Neural progenitor cell (in vitro differentiated cells): ENCODE data around the gene CLDN18. TPM values are rescaled to one million over a fixed set of nuclear protein-coding genes. Genes with fewer than 3 reads are reported as not detected.

ENCODE experiments used
- DNase-seq: peaks from one replicate; pipeline ENCODE4 v3.0.0-alpha.2; 2016; ENCODE audit warnings: low spot score
- H2AFZ ChIP-seq: fragments of 200-600 bp; sonication (generic); replicated peaks from 2 replicates; pipeline ENCODE4 v1.6.1; 2016; ENCODE audit warnings: antibody characterized with exemption
- H3F3A ChIP-seq: fragments of 200-600 bp; sonication (generic); 2 replicates; pipeline ENCODE4 v1.6.1; 2016; ENCODE audit warnings: antibody characterized with exemption, low read depth
- H3K27ac ChIP-seq: fragments of 200-600 bp; sonication (generic); 2 replicates; pipeline ENCODE4 v1.5.1; 2016; ENCODE audit warnings: mild to moderate bottlenecking
- H3K27me3 ChIP-seq: fragments of 200-600 bp; sonication (generic); 2 replicates; pipeline ENCODE4 v1.6.1; 2016; ENCODE audit warnings: mild to moderate bottlenecking, moderate library complexity
- H3K36me3 ChIP-seq: fragments of 200-600 bp; sonication (generic); 2 replicates; pipeline ENCODE4 v1.5.1; 2016
- H3K4me1 ChIP-seq: fragments of 200-600 bp; sonication (generic); 2 replicates; pipeline ENCODE4 v1.6.1; 2016; ENCODE audit warnings: mixed run types
- H3K4me2 ChIP-seq: fragments of 200-600 bp; sonication (generic); 2 replicates; pipeline ENCODE4 v1.6.1; 2016
- H3K4me3 ChIP-seq: fragments of 200-600 bp; sonication (generic); 2 replicates; pipeline ENCODE4 v1.5.1; 2016
- H3K79me2 ChIP-seq: fragments of 200-600 bp; sonication (generic); 2 replicates; pipeline ENCODE4 v1.6.1; 2016; ENCODE audit warnings: low read depth
- H3K9ac ChIP-seq: fragments of 200-600 bp; sonication (generic); 2 replicates; pipeline ENCODE4 v1.6.1; 2016
- H3K9me3 ChIP-seq: fragments of 200-600 bp; sonication (generic); 2 replicates; pipeline ENCODE4 v1.5.1; 2016; ENCODE audit warnings: low read depth
- H4K20me1 ChIP-seq: fragments of 200-600 bp; sonication (generic); 2 replicates; pipeline ENCODE4 v1.6.1; 2016; ENCODE audit warnings: low read depth
- H3K27ac Mint-ChIP-seq: 3 replicates; pipeline ENCODE4 v1.8.0; 2021; ENCODE audit warnings: mixed read lengths
- H3K27me3 Mint-ChIP-seq: 2 replicates; pipeline ENCODE4 v1.8.0; 2022; ENCODE audit warnings: low read depth, mild to moderate bottlenecking, inconsistent platforms, moderate library complexity, mixed read lengths; ENCODE audit not compliant: insufficient read depth
- H3K36me3 Mint-ChIP-seq: 3 replicates; pipeline ENCODE4 v1.8.0; 2021; ENCODE audit warnings: mixed read lengths
- H3K4me1 Mint-ChIP-seq: 3 replicates; pipeline ENCODE4 v1.8.0; 2021; ENCODE audit warnings: mixed read lengths
- H3K4me3 Mint-ChIP-seq: 3 replicates; pipeline ENCODE4 v1.8.0; 2021; ENCODE audit warnings: mild to moderate bottlenecking, moderate library complexity, mixed read lengths
- H3K9me3 Mint-ChIP-seq: 3 replicates; pipeline ENCODE4 v1.8.0; 2020; ENCODE audit warnings: mixed read lengths
- EZH2 ChIP-seq: fragments of 200-600 bp; sonication (generic); IDR thresholded peaks from 2 replicates; pipeline ENCODE4 v1.6.1; 2017; ENCODE audit warnings: antibody characterized with exemption, mild to moderate bottlenecking, moderate library complexity
- EZH2phosphoT487 ChIP-seq: fragments of 200-600 bp; sonication (generic); IDR thresholded peaks from 2 replicates; pipeline ENCODE4 v1.6.1; 2017; ENCODE audit warnings: antibody characterized with exemption
- total RNA-seq: library from RNA; depleted of rRNA; stranded (reverse); fragments of >200 nt; gene quantifications from 2 replicates; pipeline ENCODE4 v1.2.3, GENCODE V29; 2015; ENCODE audit warnings: low replicate concordance
- TF ChIP-seq, protein P1 (sequence below): fragments of 200-600 bp; sonication (generic); IDR thresholded peaks from 2 replicates; pipeline ENCODE4 v1.5.1; 2017; ENCODE audit warnings: antibody characterized with exemption, mild to moderate bottlenecking

CLDN18 gene
- total RNA-seq, 1 donor from 2014 or later = not detected

DNA sequence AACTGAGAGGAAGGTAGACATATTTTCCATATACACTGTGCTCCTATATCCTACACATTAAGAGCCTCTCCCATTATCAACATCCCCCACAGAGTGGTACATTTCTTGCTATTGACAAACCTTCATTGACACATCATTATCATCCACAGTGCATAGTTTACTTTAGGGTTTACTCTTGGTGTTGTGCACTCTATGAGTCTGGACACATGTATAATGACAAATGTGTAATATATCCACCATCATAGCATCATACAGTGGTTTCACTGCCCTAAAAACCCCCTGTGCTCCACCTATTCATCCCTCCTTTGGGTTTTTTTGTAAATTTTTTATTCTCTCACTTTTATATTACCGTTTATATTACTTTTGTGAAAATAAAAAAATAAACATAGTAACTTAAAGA lies 22.2 kb upstream of the CLDN18 start:
- H3K27ac ChIP-seq = no peak overlapping the region
- H3K9me3 ChIP-seq = no peaks in the 10 kb centered on the region
- no peak overlapping the region for H3K4me2 ChIP-seq
- no peaks in the 10 kb centered on the region for H3K79me2 ChIP-seq
- Mint-ChIP-seq H3K27ac (no peak overlapping the region), H3K4me1 (no peaks in the 10 kb centered on the region), H3K27me3 (peaks cover 2% of the 10 kb centered on the region), H3K36me3 (no peaks in the 10 kb centered on the region), H3K9me3 (no peaks in the 10 kb centered on the region), H3K4me3 (no peak overlapping the region)
- no peaks in the 10 kb centered on the region for H4K20me1 ChIP-seq
- no peaks in the 10 kb centered on the region for H3K27me3 ChIP-seq
- H3K9ac ChIP-seq = no peak overlapping the region
- no peak overlapping the region for H2AFZ ChIP-seq
- TF ChIP-seq, protein P1, sequence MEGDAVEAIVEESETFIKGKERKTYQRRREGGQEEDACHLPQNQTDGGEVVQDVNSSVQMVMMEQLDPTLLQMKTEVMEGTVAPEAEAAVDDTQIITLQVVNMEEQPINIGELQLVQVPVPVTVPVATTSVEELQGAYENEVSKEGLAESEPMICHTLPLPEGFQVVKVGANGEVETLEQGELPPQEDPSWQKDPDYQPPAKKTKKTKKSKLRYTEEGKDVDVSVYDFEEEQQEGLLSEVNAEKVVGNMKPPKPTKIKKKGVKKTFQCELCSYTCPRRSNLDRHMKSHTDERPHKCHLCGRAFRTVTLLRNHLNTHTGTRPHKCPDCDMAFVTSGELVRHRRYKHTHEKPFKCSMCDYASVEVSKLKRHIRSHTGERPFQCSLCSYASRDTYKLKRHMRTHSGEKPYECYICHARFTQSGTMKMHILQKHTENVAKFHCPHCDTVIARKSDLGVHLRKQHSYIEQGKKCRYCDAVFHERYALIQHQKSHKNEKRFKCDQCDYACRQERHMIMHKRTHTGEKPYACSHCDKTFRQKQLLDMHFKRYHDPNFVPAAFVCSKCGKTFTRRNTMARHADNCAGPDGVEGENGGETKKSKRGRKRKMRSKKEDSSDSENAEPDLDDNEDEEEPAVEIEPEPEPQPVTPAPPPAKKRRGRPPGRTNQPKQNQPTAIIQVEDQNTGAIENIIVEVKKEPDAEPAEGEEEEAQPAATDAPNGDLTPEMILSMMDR = no peak
- TF ChIP-seq EZH2 (no peak), EZH2phosphoT487 (no peak)
- H3K4me3 ChIP-seq = no peak overlapping the region
- H3K4me1 ChIP-seq = no peaks in the 10 kb centered on the region
- H3F3A ChIP-seq = no peaks in the 10 kb centered on the region
- DNase-seq = no peak
- no peaks in the 10 kb centered on the region for H3K36me3 ChIP-seq

DNA sequence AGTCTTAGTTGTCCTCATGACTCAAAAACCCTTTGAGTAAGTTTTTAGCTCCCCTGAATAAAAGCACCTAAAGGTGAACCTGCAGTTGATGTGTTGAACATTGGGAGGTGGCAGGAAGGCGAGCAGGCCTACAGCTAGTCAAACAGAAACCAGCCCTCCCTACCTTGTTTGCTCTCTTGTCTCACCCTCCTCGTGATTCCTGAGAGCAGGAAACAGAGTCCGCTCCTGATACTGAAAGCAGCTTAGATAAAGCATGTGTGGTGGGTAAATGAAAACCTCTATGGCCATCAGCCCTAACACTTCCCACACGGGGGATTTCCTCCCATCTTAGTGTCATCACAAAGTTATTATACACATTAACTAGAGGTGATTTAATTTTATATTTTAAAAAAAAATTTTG lies 21.8 kb upstream of the CLDN18 start:
- no peaks in the 10 kb centered on the region for H3K9me3 Mint-ChIP-seq
- H3K27me3 ChIP-seq = no peaks in the 10 kb centered on the region

DNA sequence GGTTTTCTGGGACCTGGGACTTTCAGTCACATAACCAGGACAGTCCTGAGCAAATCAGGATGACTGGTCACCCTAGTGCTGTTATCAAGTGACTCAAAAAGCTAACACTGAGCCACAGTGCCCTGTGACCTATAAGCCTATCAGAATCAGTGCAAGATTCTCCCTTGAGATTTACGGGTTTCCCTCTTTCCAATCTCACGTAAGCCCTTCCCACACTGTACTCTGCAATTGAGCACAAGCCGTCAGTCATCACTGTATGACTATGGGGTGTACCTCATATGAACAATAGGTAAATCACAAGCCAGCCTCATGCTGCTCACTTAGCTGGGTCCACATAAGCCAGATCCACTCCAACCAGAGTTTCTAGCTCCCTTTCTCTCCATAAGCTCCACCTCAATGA lies 21.0 kb upstream of the CLDN18 start:
- Mint-ChIP-seq H3K27ac (no peak overlapping the region), H3K4me1 (no peaks in the 10 kb centered on the region), H3K27me3 (peaks cover 2% of the 10 kb centered on the region), H3K4me3 (no peak overlapping the region), H3K9me3 (peaks cover 3% of the 10 kb centered on the region), H3K36me3 (no peaks in the 10 kb centered on the region)
- Histone ChIP-seq H3K4me1 (no peaks in the 10 kb centered on the region), H3K27me3 (no peaks in the 10 kb centered on the region), H3K36me3 (no peaks in the 10 kb centered on the region), H3K4me2 (no peak overlapping the region), H4K20me1 (no peaks in the 10 kb centered on the region), H3K9me3 (peaks cover 5% of the 10 kb centered on the region), H3K9ac (no peak overlapping the region), H3K4me3 (no peak overlapping the region), H3F3A (no peaks in the 10 kb centered on the region), H3K27ac (no peak overlapping the region), H2AFZ (no peak overlapping the region), H3K79me2 (no peaks in the 10 kb centered on the region)
- TF ChIP-seq EZH2 = no peak
- TF ChIP-seq, protein P1 = no peak
- TF ChIP-seq EZH2phosphoT487 = no peak
- no peak for DNase-seq

More for the DNA sequence above, 21.8 kb upstream of the CLDN18 start:
- Histone ChIP-seq H3K36me3 (no peaks in the 10 kb centered on the region), H3K9me3 (no peaks in the 10 kb centered on the region), H3K79me2 (no peaks in the 10 kb centered on the region), H3K27ac (no peak overlapping the region), H3K4me1 (no peaks in the 10 kb centered on the region), H3K9ac (no peak overlapping the region), H2AFZ (no peak overlapping the region), H3K4me2 (no peak overlapping the region), H3F3A (no peaks in the 10 kb centered on the region), H3K4me3 (no peak overlapping the region), H4K20me1 (no peaks in the 10 kb centered on the region)
- H3K27ac Mint-ChIP-seq = no peak overlapping the region
- DNase-seq = no peak
- H3K27me3 Mint-ChIP-seq = peaks cover 2% of the 10 kb centered on the region
- no peaks in the 10 kb centered on the region for H3K4me1 Mint-ChIP-seq
- H3K36me3 Mint-ChIP-seq = no peaks in the 10 kb centered on the region
- TF ChIP-seq, protein P1 = no peak
- TF ChIP-seq EZH2phosphoT487 (no peak), EZH2 (no peak)
- H3K4me3 Mint-ChIP-seq = no peak overlapping the region
